ENCODE measurements around the gene FLG2. TPM values are rescaled to one million over a fixed set of nuclear protein-coding genes. Genes with fewer than 3 reads are reported as not detected.

FLG2 gene
- total and polyA plus RNA-seq, 2 of the 8 experiments (the other 6 are each of a cell fraction or from before 2014, with no cell fraction given) = not detected

DNA sequence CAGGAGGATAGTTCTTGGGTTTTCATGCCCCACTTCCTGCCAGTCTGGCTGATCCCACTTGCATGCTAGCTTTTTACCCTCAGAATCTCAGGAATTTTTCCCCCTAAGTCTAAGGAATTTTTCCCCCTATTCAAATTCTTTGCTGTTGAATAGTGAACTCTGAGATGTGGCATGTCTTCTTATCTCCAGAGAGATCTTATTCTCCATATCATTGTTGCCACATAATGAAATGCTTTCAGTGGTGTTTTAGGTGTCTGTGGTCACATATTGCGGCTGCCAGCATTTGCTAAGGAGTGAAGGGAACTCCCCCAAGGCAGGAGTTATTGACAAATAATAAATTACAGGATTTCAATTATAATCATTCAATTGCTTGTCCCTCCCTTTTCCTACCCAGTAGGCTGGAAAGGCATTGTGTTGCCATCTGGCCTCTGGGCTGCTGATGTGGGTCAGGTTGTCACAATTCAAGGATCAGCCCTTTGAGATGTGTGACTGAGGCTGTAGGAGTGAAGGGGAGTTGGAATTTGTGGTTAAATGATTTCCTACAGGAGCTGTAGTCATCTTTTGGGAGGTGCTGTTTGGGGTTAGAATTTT is 30.9 kb downstream of the FLG2 start:
- H3K23me2 ChIP-seq (ENCODE audit: low read depth, low read length) = no peaks in the 10 kb centered on the region; the same call in 1 of the 2 replicates
- POLR2A ChIA-PET (ENCODE audit: partially characterized antibody) = no interaction called here
- H3K79me1 ChIP-seq (ENCODE audit: low read depth, low read length) = no peaks in the 10 kb centered on the region
- CTCF ChIA-PET (ENCODE audit: partially characterized antibody) = no interaction called here
- no peaks in the 10 kb centered on the region for H3K27me3 ChIP-seq (replicated peaks in 1 of 4; ENCODE audit: control insufficient read depth in 3 of 4, extremely low read depth in 1 of 4, insufficient read depth in 3 of 4, low read length in 3 of 4)
- H3K18ac ChIP-seq (ENCODE audit: extremely low read depth, low read length) = no peak overlapping the region
- no peak overlapping the region for H3K23ac ChIP-seq (ENCODE audit: insufficient read length)
- H3K9me3 ChIP-seq (ENCODE audit: insufficient read depth in 2 of 2, low read depth in 1 of 2, low read length in 1 of 2) = peaks cover 80 to 81% of the 10 kb centered on the region in 2 experiments
- WGBS, 2 experiments (ENCODE audit: extremely low coverage in 1 of 2, insufficient coverage in 1 of 2, insufficient read length in 1 of 2, insufficient replicate concordance in 2 of 2, low coverage in 1 of 2, low lambda C conversion rate in 2 of 2, missing lambda C conversion rate in 1 of 2) = 84% methylated on average over 1 of the region's 1 CpG; no CpG with 5 or more reads in 1 of the 2 experiments
- no peak overlapping the region for H2AK5ac ChIP-seq (ENCODE audit: low read depth, low read length)
- no peaks in the 10 kb centered on the region for H3K36me3 ChIP-seq (ENCODE audit: control insufficient read depth in 2 of 4, insufficient read depth in 4 of 4, low read length in 3 of 4)
- no peak overlapping the region for H3K56ac ChIP-seq (replicated peaks; ENCODE audit: insufficient read length, low read depth, low read length)
- no peak overlapping the region for H3K4ac ChIP-seq (replicated peaks; ENCODE audit: insufficient read length, low read depth, low read length)
- no peak overlapping the region for H3K14ac ChIP-seq (ENCODE audit: insufficient read length)
- no peak overlapping the region for H2BK5ac ChIP-seq (ENCODE audit: low read depth, low read length)
- no peak overlapping the region for H2AFZ ChIP-seq (ENCODE audit: low read length)
- no peak overlapping the region for H2BK120ac ChIP-seq (replicated peaks; ENCODE audit: low read depth, low read length)
- no peak overlapping the region for H2BK15ac ChIP-seq (ENCODE audit: low read length)
- H2BK20ac ChIP-seq (ENCODE audit: low read length) = no peak overlapping the region
- TF ChIP-seq CHD2 (IDR thresholded peaks at IDR 0.05; ENCODE audit: low read length) (no peak), ZNF274 (IDR thresholded peaks at IDR 0.05; ENCODE audit: borderline replicate concordance, extremely low read depth, low read length) (no peak), BACH1 (IDR thresholded peaks at IDR 0.05; ENCODE audit: low read length) (no peak), TEAD4 (IDR thresholded peaks at IDR 0.05; ENCODE audit: low read depth, low read length) (no peak), TAF7 (optimal IDR thresholded peaks at IDR 0.05; ENCODE audit: borderline replicate concordance, low read depth, low read length) (no peak), CEBPB (IDR thresholded peaks at IDR 0.05; ENCODE audit: low read depth, low read length) (no peak), EZH2 (IDR thresholded peaks at IDR 0.05; ENCODE audit: low read depth, low read length, severe bottlenecking) (no peak), SP2 (IDR thresholded peaks at IDR 0.05; ENCODE audit: low read length) (no peak), NRF1 (IDR thresholded peaks at IDR 0.05; ENCODE audit: low read depth, low read length) (no peak), BRCA1 (IDR thresholded peaks at IDR 0.05; ENCODE audit: low read depth, low read length) (no peak), SAP30 (IDR thresholded peaks at IDR 0.05; ENCODE audit: insufficient read depth, insufficient replicate concordance, low read length) (no peak), SRF (IDR thresholded peaks at IDR 0.05; ENCODE audit: low read depth, low read length) (no peak)
- TF ChIP-seq, protein P1, sequence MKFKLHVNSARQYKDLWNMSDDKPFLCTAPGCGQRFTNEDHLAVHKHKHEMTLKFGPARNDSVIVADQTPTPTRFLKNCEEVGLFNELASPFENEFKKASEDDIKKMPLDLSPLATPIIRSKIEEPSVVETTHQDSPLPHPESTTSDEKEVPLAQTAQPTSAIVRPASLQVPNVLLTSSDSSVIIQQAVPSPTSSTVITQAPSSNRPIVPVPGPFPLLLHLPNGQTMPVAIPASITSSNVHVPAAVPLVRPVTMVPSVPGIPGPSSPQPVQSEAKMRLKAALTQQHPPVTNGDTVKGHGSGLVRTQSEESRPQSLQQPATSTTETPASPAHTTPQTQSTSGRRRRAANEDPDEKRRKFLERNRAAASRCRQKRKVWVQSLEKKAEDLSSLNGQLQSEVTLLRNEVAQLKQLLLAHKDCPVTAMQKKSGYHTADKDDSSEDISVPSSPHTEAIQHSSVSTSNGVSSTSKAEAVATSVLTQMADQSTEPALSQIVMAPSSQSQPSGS (IDR thresholded peaks at IDR 0.05; ENCODE audit: low read length) = no peak
- no peak overlapping the region for H3K27ac ChIP-seq (ENCODE audit: low read depth, low read length)
- H4K5ac ChIP-seq (ENCODE audit: insufficient read length, low read depth, low read length) = no peak overlapping the region
- H2BK12ac ChIP-seq (ENCODE audit: low read depth, low read length) = no peak overlapping the region
- H4K8ac ChIP-seq (ENCODE audit: extremely low read depth, insufficient read depth, low read length) = no peak overlapping the region
- H3K4me2 ChIP-seq (ENCODE audit: insufficient read depth in 1 of 2, low read depth in 2 of 2, low read length in 2 of 2) = no peak overlapping the region
- FAIRE-seq (no peak), DNase-seq (ENCODE audit: low read depth in 1 of 2, low spot score in 2 of 2) (no peak)
- H3K4me3 ChIP-seq (ENCODE audit: extremely low read depth in 1 of 4, insufficient read depth in 2 of 4, low read depth in 3 of 4, low read length in 4 of 4) = no peak overlapping the region
- H4K20me1 ChIP-seq (replicated peaks in 1 of 2; ENCODE audit: control insufficient read depth in 1 of 2, insufficient read depth in 2 of 2, low read length in 2 of 2) = no peaks in the 10 kb centered on the region
- no peak overlapping the region for H4K91ac ChIP-seq (replicated peaks; ENCODE audit: insufficient read length, low read length)
- no peaks in the 10 kb centered on the region for H3K4me1 ChIP-seq (replicated peaks in 1 of 4; ENCODE audit: control insufficient read depth in 3 of 4, insufficient read depth in 4 of 4, low read length in 3 of 4)
- H3K9ac ChIP-seq (replicated peaks in 1 of 4; ENCODE audit: extremely low read depth in 1 of 4, low read depth in 3 of 4, low read length in 3 of 4) = no peak overlapping the region
- no peaks in the 10 kb centered on the region for H3K79me2 ChIP-seq (ENCODE audit: control insufficient read depth in 1 of 2, insufficient read depth in 2 of 2, low read length in 2 of 2)
